Right ventricle myocardium inferior (tissue), 1 donor: ENCODE measurements around the gene RHBDD1. TPM values are rescaled to one million over a fixed set of nuclear protein-coding genes. Genes with fewer than 3 reads are reported as not detected.

Experiments
- ATAC-seq: fragments of 200-7000 bp; cut with Tn5 transposase; one replicate; pipeline ENCODE4 v1.9.1; 2020; ENCODE audit warnings: mild to moderate bottlenecking, moderate library complexity
- DNase-seq: peaks from one replicate; pipeline ENCODE4 v3.0.0; 2021; ENCODE audit errors: missing footprints
- intact Hi-C: fragments of 100-400 bp; cut with DNase I; formaldehyde crosslinking; loops from one replicate; pipeline ENCODE4 v1.11.0; 2022
- long read RNA-seq: library from polyadenylated mRNA; unstranded; transcript quantifications from one replicate; pipeline ENCODE4 v2.0.0, GENCODE V29; 2021
- total RNA-seq: library from RNA; stranded (reverse); fragmentation: NEBNext Ultra II Directional; extraction: Animal tissue kit (Norgen Biotek cat#: 25700); gene quantifications from one replicate; pipeline ENCODE4 v1.2.1, GENCODE V29; 2021
- donor health status: DM: no; HTN: yes; CAD: no; lungs with severe emphysema.

RHBDD1 gene, protein sequence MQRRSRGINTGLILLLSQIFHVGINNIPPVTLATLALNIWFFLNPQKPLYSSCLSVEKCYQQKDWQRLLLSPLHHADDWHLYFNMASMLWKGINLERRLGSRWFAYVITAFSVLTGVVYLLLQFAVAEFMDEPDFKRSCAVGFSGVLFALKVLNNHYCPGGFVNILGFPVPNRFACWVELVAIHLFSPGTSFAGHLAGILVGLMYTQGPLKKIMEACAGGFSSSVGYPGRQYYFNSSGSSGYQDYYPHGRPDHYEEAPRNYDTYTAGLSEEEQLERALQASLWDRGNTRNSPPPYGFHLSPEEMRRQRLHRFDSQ
- total RNA-seq: 30.5 TPM
- long read RNA-seq, partial matches to known transcripts: 0 of 7 reads
- long read RNA-seq, other reads (novel, unspliced or antisense): 7 of 7 reads

DNA sequence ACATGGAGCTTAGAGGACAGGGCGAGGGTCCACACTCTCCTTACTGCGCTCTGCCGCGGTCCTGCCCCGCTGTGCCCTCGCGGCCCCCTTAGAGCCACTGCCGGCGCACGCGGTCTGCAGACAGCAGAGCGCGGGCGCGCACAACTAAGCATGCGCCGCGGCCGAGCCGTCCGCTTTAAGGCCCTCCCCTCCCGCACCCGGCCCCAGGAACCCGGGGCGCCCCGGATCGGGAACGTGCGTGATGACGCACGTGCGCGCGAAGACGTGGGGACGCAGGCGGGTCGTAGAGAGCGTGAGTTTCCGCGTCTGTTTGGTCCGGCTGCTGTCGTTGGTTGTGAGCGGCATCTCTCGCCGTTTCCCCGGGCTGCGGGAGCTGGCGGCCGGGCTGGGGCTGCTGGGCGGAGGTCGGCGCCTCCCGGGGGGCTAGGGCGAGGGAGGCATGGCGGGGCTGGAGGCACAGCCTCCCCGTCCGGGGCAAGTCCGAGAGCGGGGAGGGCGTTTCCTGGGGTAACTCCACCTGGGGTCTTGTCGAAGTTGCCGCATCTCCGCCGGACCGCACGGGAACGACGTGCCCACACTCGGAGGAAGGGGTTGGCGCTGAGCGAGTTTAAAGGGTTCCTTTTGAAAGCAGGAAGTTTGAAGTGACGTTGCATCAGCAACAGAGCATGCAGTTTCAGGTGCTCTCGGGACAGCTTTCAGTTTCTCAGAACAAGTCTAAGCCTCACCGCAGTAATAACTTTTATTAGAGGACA, at the start of gene RHBDD1:
TSS of gene RHBDD1 (plus strand) at position 259 of the 752 bp plus-strand sequence. CDS start 28,640 bp downstream, outside the sequence.
- ATAC-seq: peak; percentile 99
- DNase-seq: peak; percentile 97
- intact Hi-C loops: loop anchor here (2.0 to 10.0 kb wide), 3 partner anchors 35 to 149 kb away; no protein-coding TSS in a partner anchor

GRCh38 chr2:226788064-226788463, 47.8 kb upstream of the RHBDD1 start:
- intact Hi-C loops: no loop called here
- DNase-seq: no peak
- ATAC-seq: no peak

DNA sequence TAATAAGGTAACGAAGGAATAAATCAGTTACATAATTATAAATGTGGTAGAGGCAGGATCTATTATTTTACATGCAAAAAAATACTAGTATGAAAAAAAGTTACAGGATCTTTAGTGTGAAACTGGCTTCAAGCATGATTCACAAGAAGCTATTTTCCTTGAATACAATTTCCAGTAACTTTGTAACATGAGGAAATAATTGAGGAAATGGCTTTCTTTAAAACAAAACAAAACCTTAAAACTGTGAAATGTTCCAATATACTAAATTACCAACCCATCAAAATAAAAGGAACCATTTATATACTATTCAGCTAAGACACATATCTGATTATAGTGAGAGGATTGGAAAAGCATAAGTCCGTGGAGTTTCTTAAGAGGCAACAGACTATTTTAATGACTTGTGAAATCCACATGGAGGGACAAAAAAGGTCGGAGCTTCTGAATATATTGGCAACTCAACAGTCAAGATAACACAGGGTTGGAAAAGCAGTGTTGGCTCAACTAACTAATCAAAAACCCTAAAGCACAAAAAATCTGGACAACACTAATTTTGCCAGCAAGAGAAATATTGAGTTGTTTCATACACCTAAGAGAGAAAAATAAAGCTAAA, 46.9 kb upstream of the RHBDD1 start:
- no peak for ATAC-seq
- intact Hi-C loops: no loop called here
- no peak for DNase-seq

DNA sequence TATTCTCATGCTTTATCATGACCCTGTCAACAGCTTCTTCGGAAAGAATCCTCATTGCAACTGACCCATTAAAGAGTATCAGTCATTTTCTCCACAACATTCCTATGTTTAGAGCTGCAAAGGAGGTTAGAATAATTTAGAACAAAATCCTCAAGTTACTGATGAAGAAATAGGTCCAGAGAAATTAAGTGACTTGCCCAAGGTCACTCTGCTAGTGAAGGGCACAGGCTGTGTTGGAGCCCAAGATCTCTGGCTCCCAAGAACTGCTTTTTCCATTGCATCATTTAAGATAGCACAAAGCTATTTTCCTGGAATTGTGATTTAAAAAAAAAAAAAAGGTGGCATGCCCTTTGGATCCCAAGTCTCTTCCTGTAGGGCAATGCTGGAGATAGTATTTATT, 45.8 kb upstream of the RHBDD1 start:
- intact Hi-C loops: loop anchor here (2.0 to 5.0 kb wide), 4 partner anchors 19 to 233 kb away; no protein-coding TSS in a partner anchor
- peak; percentile 8 for ATAC-seq
- DNase-seq: no peak

GRCh38 chr2:226790431-226790830, 45.4 kb upstream of the RHBDD1 start:
- intact Hi-C loops: loop anchor here (2.0 to 5.0 kb wide), 4 partner anchors 20 to 233 kb away; no protein-coding TSS in a partner anchor
- ATAC-seq (no peak), DNase-seq (no peak)

DNA sequence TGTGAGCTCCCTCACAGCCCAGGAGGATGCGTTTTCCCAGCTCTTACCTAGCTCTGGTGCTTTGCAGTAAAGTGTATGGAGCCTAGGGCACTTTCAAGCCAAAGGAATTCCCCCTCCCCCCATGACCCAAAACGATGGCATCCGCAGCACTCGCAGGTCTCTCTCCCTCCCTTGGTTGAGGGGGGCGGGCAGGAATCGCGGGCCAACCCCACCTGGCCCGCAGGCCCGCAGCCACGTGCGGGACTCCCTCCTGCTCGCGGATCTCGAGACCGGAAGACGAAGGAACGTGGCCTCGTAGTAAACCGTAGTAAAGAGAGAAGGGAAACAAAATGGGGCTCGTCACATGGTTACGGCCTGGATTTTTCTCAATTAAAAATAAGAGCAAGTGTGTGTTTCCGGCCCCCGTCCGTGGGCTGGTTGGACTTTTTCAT, 44.8 kb upstream of the RHBDD1 start:
- intact Hi-C loops: loop anchor here (2.0 to 5.0 kb wide), 4 partner anchors 20 to 234 kb away; no protein-coding TSS in a partner anchor
- peak; percentile 74 for DNase-seq
- peak; percentile 23 for ATAC-seq

GRCh38 chr2:226791487-226792081, 44.3 kb upstream of the RHBDD1 start:
- intact Hi-C loops: loop anchor here (2.0 to 5.0 kb wide), 4 partner anchors 21 to 234 kb away; no protein-coding TSS in a partner anchor
- peak; percentile 95 for DNase-seq

DNA sequence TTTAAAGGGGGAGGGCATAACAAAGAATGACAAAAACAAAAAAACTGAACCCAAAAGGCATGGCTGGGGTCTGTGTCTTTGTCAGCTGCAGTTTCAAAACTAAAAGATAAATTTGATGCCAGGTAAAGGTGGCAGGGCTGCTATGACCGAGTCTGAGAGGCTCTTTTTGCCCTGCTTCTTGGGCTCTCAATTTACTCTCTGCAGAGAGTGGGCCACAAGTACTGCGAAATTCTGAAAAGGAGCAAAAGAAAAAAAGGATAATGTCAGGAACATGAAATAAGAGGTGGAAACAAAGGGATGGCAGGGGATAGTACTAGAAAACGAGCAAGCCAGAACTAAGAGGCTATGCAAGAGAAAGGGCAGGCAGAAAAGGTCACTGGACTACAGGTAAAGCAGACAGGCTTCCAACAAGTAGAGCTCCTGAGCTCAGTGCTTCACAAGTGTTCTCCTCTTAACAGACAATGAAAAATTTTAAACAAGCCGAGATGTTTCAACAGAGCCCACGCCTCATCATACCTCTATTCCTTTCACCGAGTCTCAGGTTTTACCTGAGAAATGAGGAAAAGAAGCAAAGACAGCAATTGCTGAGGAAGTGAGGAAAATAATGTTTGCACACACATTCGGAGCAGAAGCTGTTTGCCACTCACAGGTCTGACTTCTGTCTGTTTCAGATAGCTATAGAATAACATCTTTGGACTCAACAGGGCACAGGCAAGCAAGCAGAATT, 43.5 kb upstream of the RHBDD1 start:
- intact Hi-C loops: loop anchor here (5.0 kb wide), 2 partner anchors 35 to 235 kb away; no protein-coding TSS in a partner anchor
- no peak for ATAC-seq
- no peak for DNase-seq

More at GRCh38 chr2:226791487-226792081, 44.3 kb upstream of the RHBDD1 start:
- ATAC-seq: peak; percentile 93

GRCh38 chr2:226793646-226794045, 42.2 kb upstream of the RHBDD1 start:
- intact Hi-C loops: loop anchor here (1.0 to 5.0 kb wide), 3 partner anchors 36 to 347 kb away; no protein-coding TSS in a partner anchor
- ATAC-seq (no peak), DNase-seq (no peak)

GRCh38 chr2:226794196-226794661, 41.6 kb upstream of the RHBDD1 start:
- DNase-seq (no peak), ATAC-seq (no peak)
- intact Hi-C loops: loop anchor here (1.0 to 5.0 kb wide), 3 partner anchors 37 to 348 kb away; no protein-coding TSS in a partner anchor

- DNase-seq (no peak), ATAC-seq (no peak)
- intact Hi-C loops: loop anchor here (1.0 to 5.0 kb wide), 4 partner anchors 37 to 348 kb away; no protein-coding TSS in a partner anchor
These were observed 41.1 kb upstream of the RHBDD1 start for GRCh38 chr2:226794751-226795171.

GRCh38 chr2:226795281-226796011, 40.4 kb upstream of the RHBDD1 start:
- ATAC-seq: no peak
- intact Hi-C loops: loop anchor here (5.0 kb wide), 1 partner anchor 143 kb away; no protein-coding TSS in a partner anchor
- DNase-seq: peak; percentile 79

- ATAC-seq (no peak), DNase-seq (peak; percentile 64)
- intact Hi-C loops: loop anchor here (5.0 kb wide), 1 partner anchor 144 kb away; no protein-coding TSS in a partner anchor
These were observed 39.6 kb upstream of the RHBDD1 start for GRCh38 chr2:226796012-226796839.

- intact Hi-C loops: loop anchor here (5.0 kb wide), 1 partner anchor 145 kb away; no protein-coding TSS in a partner anchor
- ATAC-seq: peak; percentile 30
- peak; percentile 69 for DNase-seq
These were observed 39.0 kb upstream of the RHBDD1 start for GRCh38 chr2:226796840-226797288.

DNA sequence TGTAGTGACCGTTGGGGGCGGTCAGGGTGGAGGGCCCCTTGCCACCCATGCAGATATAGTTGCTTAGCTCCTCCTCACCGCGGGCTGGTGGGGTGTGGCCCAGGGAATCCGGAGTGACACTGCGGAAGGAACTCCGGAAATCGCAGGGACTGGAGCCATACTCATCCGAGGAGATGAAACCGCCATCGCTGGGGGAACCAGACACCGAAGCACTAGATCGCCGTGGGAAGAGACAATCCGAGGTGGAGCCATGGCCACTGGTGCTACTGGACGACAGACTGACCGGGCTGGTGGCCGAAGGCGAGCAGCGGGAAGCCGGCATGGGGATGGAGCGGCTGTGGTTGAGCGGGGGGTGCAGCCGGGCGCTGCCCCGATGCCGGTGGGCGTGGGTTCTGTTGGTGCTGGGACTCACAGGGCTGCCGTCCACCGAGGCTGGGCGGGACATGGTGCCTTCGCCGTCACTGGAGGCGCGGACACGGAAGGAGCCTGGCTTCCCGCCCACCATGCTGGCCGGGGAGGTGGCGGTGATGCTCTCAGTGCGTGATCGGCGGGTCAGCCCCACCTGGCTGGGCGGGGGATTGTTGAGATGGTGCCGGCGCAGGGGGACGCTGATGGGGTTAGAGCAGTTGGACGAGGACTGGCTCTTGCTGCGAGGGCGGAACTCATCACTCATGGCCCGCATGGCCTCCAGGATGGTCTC, 38.4 kb upstream of the RHBDD1 start:
- DNase-seq (peak; percentile 62), ATAC-seq (no peak)
- intact Hi-C loops: loop anchor here (5.0 kb wide), 1 partner anchor 145 kb away; no protein-coding TSS in a partner anchor
